Liver (tissue), 3 donors: ENCODE measurements around the gene MIOX.

ENCODE experiments used
- ATF3 ChIP-seq: IDR thresholded peaks from 2 replicates; pipeline ENCODE4 v1.6.1; 2016; ENCODE audit warnings: antibody characterized with exemption
- EGR1 ChIP-seq, 2 donors: IDR thresholded peaks; 2 replicates each; pipeline ENCODE4 v1.6.1; 2016 to 2018; ENCODE audit warnings: antibody characterized with exemption in 2 of 2, low read depth in 2 of 2
- FOXA1 ChIP-seq: IDR thresholded peaks from 2 replicates; pipeline ENCODE4 v1.6.1; 2016; ENCODE audit warnings: antibody characterized with exemption
- GABPA ChIP-seq, 2 donors: IDR thresholded peaks in 1 of 2; conservative IDR thresholded peaks in 1 of 2; 2 replicates each; pipeline ENCODE4 v1.6.1; 2016; ENCODE audit warnings: antibody characterized with exemption in 2 of 2, mild to moderate bottlenecking in 1 of 2, moderate library complexity in 1 of 2
- JUND ChIP-seq, 2 donors: IDR thresholded peaks; 2 replicates each; pipeline ENCODE4 v1.6.1; 2016; ENCODE audit warnings: antibody characterized with exemption in 2 of 2
- MAX ChIP-seq: IDR thresholded peaks from 2 replicates; pipeline ENCODE4 v1.6.1; 2016; ENCODE audit warnings: antibody characterized with exemption
- NR2F2 ChIP-seq: IDR thresholded peaks from 2 replicates; pipeline ENCODE4 v1.6.1; 2016; ENCODE audit warnings: antibody characterized with exemption
- RAD21 ChIP-seq, 2 donors: IDR thresholded peaks; 2 replicates each; pipeline ENCODE4 v1.6.1; 2016; ENCODE audit warnings: antibody characterized with exemption in 2 of 2, mild to moderate bottlenecking in 2 of 2
- REST ChIP-seq: IDR thresholded peaks from 2 replicates; pipeline ENCODE4 v1.6.1; 2016; ENCODE audit warnings: antibody characterized with exemption, mild to moderate bottlenecking
- RXRA ChIP-seq, 2 donors: IDR thresholded peaks; 2 replicates each; pipeline ENCODE4 v1.6.1; 2017 to 2018; ENCODE audit warnings: antibody characterized with exemption in 2 of 2, mild to moderate bottlenecking in 1 of 2
- TAF1 ChIP-seq: conservative IDR thresholded peaks from 2 replicates; pipeline ENCODE4 v1.6.1; 2016; ENCODE audit warnings: antibody characterized with exemption, mild to moderate bottlenecking
- YY1 ChIP-seq: IDR thresholded peaks from 2 replicates; pipeline ENCODE4 v1.6.1; 2016; ENCODE audit warnings: antibody characterized with exemption, mild to moderate bottlenecking
- ZBTB33 ChIP-seq: IDR thresholded peaks from 2 replicates; pipeline ENCODE4 v1.6.1; 2016; ENCODE audit warnings: antibody characterized with exemption
- TF ChIP-seq, protein P1 (sequence below): fragments of 150-350 bp; IDR thresholded peaks from 2 replicates; pipeline ENCODE4 v1.5.1; 2017; ENCODE audit warnings: improper control_type of control experiment, low read depth, low read length; ENCODE audit not compliant: missing input control
- donor health status: healthy.
- donor health status: healthy.

DNA sequence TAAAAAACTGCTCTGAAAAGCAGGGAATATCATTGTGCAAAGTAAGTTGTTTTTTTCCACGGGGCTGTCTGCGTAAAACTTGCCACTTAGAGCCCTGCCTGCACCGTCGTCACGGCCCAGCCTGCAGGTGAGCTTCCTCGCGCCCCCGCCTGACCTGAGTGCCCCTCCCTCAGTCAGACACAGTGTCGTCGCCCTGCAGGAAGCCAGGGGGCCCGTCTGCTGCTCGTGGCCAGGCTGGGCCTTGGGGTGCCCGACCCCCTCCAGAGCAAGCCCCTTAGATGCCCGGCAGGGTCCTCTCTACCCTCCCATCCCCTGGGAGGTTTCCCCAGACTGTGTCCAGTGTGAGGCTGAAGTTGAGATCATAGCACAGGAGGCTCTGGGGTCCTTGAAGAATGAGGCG, 43.5 kb upstream of the MIOX start:
- TF ChIP-seq, protein P1, sequence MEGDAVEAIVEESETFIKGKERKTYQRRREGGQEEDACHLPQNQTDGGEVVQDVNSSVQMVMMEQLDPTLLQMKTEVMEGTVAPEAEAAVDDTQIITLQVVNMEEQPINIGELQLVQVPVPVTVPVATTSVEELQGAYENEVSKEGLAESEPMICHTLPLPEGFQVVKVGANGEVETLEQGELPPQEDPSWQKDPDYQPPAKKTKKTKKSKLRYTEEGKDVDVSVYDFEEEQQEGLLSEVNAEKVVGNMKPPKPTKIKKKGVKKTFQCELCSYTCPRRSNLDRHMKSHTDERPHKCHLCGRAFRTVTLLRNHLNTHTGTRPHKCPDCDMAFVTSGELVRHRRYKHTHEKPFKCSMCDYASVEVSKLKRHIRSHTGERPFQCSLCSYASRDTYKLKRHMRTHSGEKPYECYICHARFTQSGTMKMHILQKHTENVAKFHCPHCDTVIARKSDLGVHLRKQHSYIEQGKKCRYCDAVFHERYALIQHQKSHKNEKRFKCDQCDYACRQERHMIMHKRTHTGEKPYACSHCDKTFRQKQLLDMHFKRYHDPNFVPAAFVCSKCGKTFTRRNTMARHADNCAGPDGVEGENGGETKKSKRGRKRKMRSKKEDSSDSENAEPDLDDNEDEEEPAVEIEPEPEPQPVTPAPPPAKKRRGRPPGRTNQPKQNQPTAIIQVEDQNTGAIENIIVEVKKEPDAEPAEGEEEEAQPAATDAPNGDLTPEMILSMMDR, result no peak
- no peak for TF ChIP-seq RAD21 (IDR thresholded peaks at IDR 0.05)
- TF ChIP-seq YY1, result no peak
- TF ChIP-seq FOXA1, result no peak
- TF ChIP-seq REST, result no peak
- no peak for TF ChIP-seq EGR1 (IDR thresholded peaks at IDR 0.05; ENCODE audit: low read depth in 2 of 2)
- TF ChIP-seq ATF3, result no peak
- TF ChIP-seq NR2F2, result no peak
- no peak for TF ChIP-seq MAX
- TF ChIP-seq TAF1, result no peak
- no peak for TF ChIP-seq GABPA (IDR thresholded peaks at IDR 0.05 in 1 of 2, conservative IDR thresholded peaks at IDR 0.05 in 1 of 2)
- no peak for TF ChIP-seq RXRA (IDR thresholded peaks at IDR 0.05)
- no peak for TF ChIP-seq JUND (IDR thresholded peaks at IDR 0.05)
- TF ChIP-seq ZBTB33, result no peak
